Heart right ventricle (tissue), 16 donors: ENCODE measurements around the gene FAM219A. TPM values are rescaled to one million over a fixed set of nuclear protein-coding genes. Genes with fewer than 3 reads are reported as not detected.

Experiments
- ATAC-seq, 8 donors: fragments of 200-7000 bp; cut with Tn5 transposase; one replicate each; pipeline ENCODE4 v1.9.1; 2020; ENCODE audit warnings: mild to moderate bottlenecking in 8 of 8, moderate library complexity in 8 of 8, moderate number of reproducible peaks in 1 of 8
- DNase-seq, 2 donors: peaks; one replicate each; pipeline ENCODE4 v3.0.0-alpha.2; 2020
- H3K27ac ChIP-seq, 10 donors: fragments of 200-600 bp; sonication (generic) in 2 of 10; one replicate each; pipeline versions ENCODE4 v1.5.0 to v1.8.0; 2020 to 2022; ENCODE audit warnings: mild to moderate bottlenecking in 3 of 10
- H3K27me3 ChIP-seq, 7 donors: fragments of 200-600 bp; one replicate each; pipeline ENCODE4 v1.8.0; 2021 to 2022; ENCODE audit warnings: mild to moderate bottlenecking in 2 of 7
- H3K36me3 ChIP-seq, 9 donors: fragments of 200-600 bp; sonication (generic) in 1 of 9; one replicate each; pipeline versions ENCODE4 v1.5.0 to v1.8.0; 2020 to 2022; ENCODE audit warnings: mild to moderate bottlenecking in 2 of 9
- H3K4me1 ChIP-seq, 9 donors: fragments of 200-600 bp; sonication (generic) in 1 of 9; one replicate each; pipeline versions ENCODE4 v1.5.0 to v1.8.0; 2020 to 2022; ENCODE audit warnings: mild to moderate bottlenecking in 4 of 9
- H3K4me3 ChIP-seq, 10 donors: fragments of 200-600 bp; sonication (generic) in 2 of 10; one replicate each; pipeline versions ENCODE4 v1.5.0 to v1.8.0; 2020 to 2022; ENCODE audit warnings: mild to moderate bottlenecking in 7 of 10, moderate library complexity in 2 of 10
- H3K9me3 ChIP-seq, 11 donors: fragments of 200-600 bp in 10 of 11; sonication (generic) in 2 of 11; one replicate each; pipeline versions ENCODE4 v1.5.0 to v1.8.0; 2013 to 2022; ENCODE audit warnings: mild to moderate bottlenecking in 2 of 11, control low read depth in 1 of 11, moderate library complexity in 1 of 11
- CTCF ChIP-seq, 9 donors: fragments of 200-600 bp; sonication (generic) in 2 of 9; IDR thresholded peaks; one replicate each; pipeline versions ENCODE4 v1.5.0 to v1.8.0; 2021 to 2022; ENCODE audit warnings: antibody characterized with exemption in 9 of 9, mild to moderate bottlenecking in 5 of 9, moderate library complexity in 1 of 9
- WGBS, 2 donors: extraction: QIAGEN DNeasy Blood & Tissue Kit; methylation state at CpG; one replicate each; pipeline ENCODE4 v1.1.7; 2013; ENCODE audit warnings: inconsistent platforms in 1 of 2; 5-methylcytosine and 5-hydroxymethylcytosine counted together
- intact Hi-C, 10 donors: fragments of 100-400 bp; cut with DNase I; formaldehyde crosslinking; loops; one replicate each; pipeline versions ENCODE4 v1.11.1 to v1.14.2; 2022
- polyA plus RNA-seq, 2 donors: library from polyadenylated mRNA; stranded (reverse); fragments of 200-250 nt; gene quantifications; one replicate each; pipeline ENCODE4 v1.2.3, GENCODE V29; 2013
- total RNA-seq, 10 donors: library from RNA; stranded (reverse); fragmentation: NEBNext Ultra II Directional in 3 of 10; extraction: Animal tissue kit (Norgen Biotek cat#: 25700) in 3 of 10; gene quantifications; one replicate each; pipeline versions ENCODE4 v1.2.1 to v1.2.4, GENCODE V29; 2021 to 2023
- donor health status: Arrhythmogenic right ventricular cardiomyopathy.
- donor health status: ischemic (EF 13 %, LVEDD 7.1; RV severe dilation, severe dysfunction).
- donor health status: healthy with polysubstance abuse.
- donor health status: DM: no; HTN: yes; CAD: no.
- donor health status: DM: no; HTN: no; CAD: no.
- donor health status: ischemic (EF 25% LVEDD 6.9; RV normal size, moderate dysfunction).
- donor health status: ischemic (EF 25% LVEDD 5.7; RV mildly dilated, moderate dysfunction).
- donor health status: healthy.
- donor health status: DM: yes; HTN: yes; CAD: no.
- donor health status: Ischemic cardiomyopathy.
- donor health status: ischemic (EF 35%, LVEDD 5.7; RV mildly dilated, moderate dysfunction).
- donor health status: nonischemic (EF 11% LVEDD 7.7; RV severe dilation, severe dysfunction).
- donor health status: DM: yes; HTN: yes; CAD: no.
- donor health status: PGD.
- donor health status: ischemic (EF 29% LVEDD 5.4; RV normal size, mild dysfunction).
- donor health status: nonischemic (EF 23%, LVEDD 6.1; RV moderate dilation, normal function).

The FAM219A gene
- total and polyA plus RNA-seq, 12 donors = 15.1 to 38.6 (median 25.9) TPM

DNA sequence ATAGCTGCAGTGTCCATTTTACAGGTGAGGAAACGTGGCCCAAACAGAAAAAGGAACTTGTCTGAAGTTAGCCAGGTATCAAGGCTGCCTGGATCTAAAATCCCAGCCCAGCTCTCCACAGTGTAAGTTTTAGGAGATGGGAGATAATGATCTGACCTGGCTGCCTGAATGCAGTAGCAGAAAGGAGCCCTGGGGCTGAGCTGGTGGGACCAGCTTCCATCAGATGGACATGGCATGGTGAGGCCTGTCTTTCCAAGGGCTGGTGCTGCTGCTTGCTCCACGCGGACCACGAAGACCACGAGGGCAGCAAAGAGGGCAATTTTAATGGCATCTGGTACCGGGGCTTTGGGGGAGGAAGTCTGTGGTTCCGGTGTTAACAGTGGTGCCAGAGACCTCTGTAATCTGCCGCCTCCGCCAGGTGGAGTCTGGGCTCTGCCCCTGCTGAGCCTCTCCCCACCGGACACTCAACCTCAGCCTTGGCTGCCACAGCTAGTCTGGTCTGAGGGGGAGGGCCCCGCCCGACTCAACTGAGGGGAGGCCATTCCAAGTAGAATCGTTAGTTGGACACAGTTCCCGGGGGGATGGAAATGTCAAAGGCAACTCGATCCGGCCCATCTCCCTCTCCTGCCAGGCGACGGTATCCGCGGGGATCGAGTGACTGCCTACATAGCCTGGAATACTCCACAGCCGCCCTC lies 82.3 kb downstream of the FAM219A start:
- H3K4me3 ChIP-seq = peak overlapping the region; percentile 55 to 92 (median 80)
- 14% methylated on average over 22 of the region's 22 CpGs for WGBS, 2 donors
- peak; percentile 55 to 57 for DNase-seq

GRCh38 chr9:34374905-34375552 lies 83.3 kb downstream of the FAM219A start:
- Histone ChIP-seq H3K4me1 (peaks cover 6 to 44% (median 26%) of the 10 kb centered on the region in 9 donors), H3K27me3 (peaks cover 0 to 7% (median 0%) of the 10 kb centered on the region in 7 donors), H3K4me3 (no peak overlapping the region), H3K36me3 (peaks cover 0 to 24% (median 5%) of the 10 kb centered on the region in 9 donors), H3K9me3 (peaks cover 0 to 7% (median 0%) of the 10 kb centered on the region in 11 donors), H3K27ac (peak overlapping the region in 2 of 10 donors; percentile 75 to 81)
- ATAC-seq (no peak), DNase-seq (no peak)
- no peak for TF ChIP-seq CTCF (IDR thresholded peaks at IDR 0.05)
- intact Hi-C loops = loop anchor here in 6 of 10 donors (5.0 to 10.0 kb wide), 4 partner anchors 43 to 248 kb away; partner anchors contain the start of gene DCAF12 (in 1 of the 6)
- 70 to 73% methylated on average over 5 of the region's 5 CpGs for WGBS, 2 donors

More for the DNA sequence above, 82.3 kb downstream of the FAM219A start:
- peaks cover 6 to 49% (median 36%) of the 10 kb centered on the region in 9 donors for H3K4me1 ChIP-seq
- peaks cover 0 to 7% (median 0%) of the 10 kb centered on the region in 11 donors for H3K9me3 ChIP-seq
- intact Hi-C loops = loop anchor here in 6 of 10 donors (5.0 to 10.0 kb wide), 4 partner anchors 44 to 249 kb away; partner anchors contain the start of gene DCAF12 (in 1 of the 6)
- H3K27ac ChIP-seq = peak overlapping the region; percentile 24 to 88 (median 75)
- peak in 5 of 9 donors; percentile 8 to 41 (median 35) for TF ChIP-seq CTCF (IDR thresholded peaks at IDR 0.05)
- peaks cover 0 to 17% (median 5%) of the 10 kb centered on the region in 9 donors for H3K36me3 ChIP-seq
- H3K27me3 ChIP-seq = peaks cover 0 to 6% (median 0%) of the 10 kb centered on the region in 7 donors
- peak; percentile 16 to 57 (median 38) for ATAC-seq

GRCh38 chr9:34374339-34374738 lies 84.0 kb downstream of the FAM219A start:
- Histone ChIP-seq H3K27me3 (peaks cover 0 to 7% (median 0%) of the 10 kb centered on the region in 7 donors), H3K36me3 (peaks cover 0 to 31% (median 5%) of the 10 kb centered on the region in 9 donors), H3K4me3 (no peak overlapping the region), H3K27ac (no peak overlapping the region), H3K4me1 (peaks cover 0 to 37% (median 19%) of the 10 kb centered on the region in 9 donors), H3K9me3 (peaks cover 0 to 7% (median 0%) of the 10 kb centered on the region in 11 donors)
- no peak for ATAC-seq
- no peak for DNase-seq
- 95 to 96% methylated on average over 3 of the region's 3 CpGs for WGBS, 2 donors
- TF ChIP-seq CTCF (IDR thresholded peaks at IDR 0.05) = no peak
- intact Hi-C loops = loop anchor here in 1 of 10 donors (10.0 kb wide), 1 partner anchor 120 kb away; no protein-coding TSS in a partner anchor

- H3K4me3 ChIP-seq = no peak overlapping the region
- ATAC-seq (no peak), DNase-seq (no peak)
- H3K27ac ChIP-seq = no peak overlapping the region
- peaks cover 0 to 34% (median 17%) of the 10 kb centered on the region in 9 donors for H3K4me1 ChIP-seq
- intact Hi-C loops = loop anchor here in 1 of 10 donors (10.0 kb wide), 1 partner anchor 119 kb away; no protein-coding TSS in a partner anchor
- H3K27me3 ChIP-seq = peaks cover 0 to 7% (median 0%) of the 10 kb centered on the region in 7 donors
- peaks cover 0 to 7% (median 0%) of the 10 kb centered on the region in 11 donors for H3K9me3 ChIP-seq
- H3K36me3 ChIP-seq = peaks cover 0 to 37% (median 5%) of the 10 kb centered on the region in 9 donors
- 90 to 100% methylated on average over 2 of the region's 2 CpGs for WGBS, 2 donors
- TF ChIP-seq CTCF (IDR thresholded peaks at IDR 0.05) = no peak
Measured at GRCh38 chr9:34373749-34374148, 84.6 kb downstream of the FAM219A start.
